NCI-H69 (cell line): ENCODE results near the gene PGAM1.
"Not testable (repeated sequence)": the region's sequence is repeated elsewhere in the genome, so short reads cannot be mapped to it uniquely, and the experiment has no call there.

Source experiments
- DNase-seq: peaks from one replicate; lab custom pipeline; 2025; lab: John Stamatoyannopoulos, UW

PGAM1 gene

DNA sequence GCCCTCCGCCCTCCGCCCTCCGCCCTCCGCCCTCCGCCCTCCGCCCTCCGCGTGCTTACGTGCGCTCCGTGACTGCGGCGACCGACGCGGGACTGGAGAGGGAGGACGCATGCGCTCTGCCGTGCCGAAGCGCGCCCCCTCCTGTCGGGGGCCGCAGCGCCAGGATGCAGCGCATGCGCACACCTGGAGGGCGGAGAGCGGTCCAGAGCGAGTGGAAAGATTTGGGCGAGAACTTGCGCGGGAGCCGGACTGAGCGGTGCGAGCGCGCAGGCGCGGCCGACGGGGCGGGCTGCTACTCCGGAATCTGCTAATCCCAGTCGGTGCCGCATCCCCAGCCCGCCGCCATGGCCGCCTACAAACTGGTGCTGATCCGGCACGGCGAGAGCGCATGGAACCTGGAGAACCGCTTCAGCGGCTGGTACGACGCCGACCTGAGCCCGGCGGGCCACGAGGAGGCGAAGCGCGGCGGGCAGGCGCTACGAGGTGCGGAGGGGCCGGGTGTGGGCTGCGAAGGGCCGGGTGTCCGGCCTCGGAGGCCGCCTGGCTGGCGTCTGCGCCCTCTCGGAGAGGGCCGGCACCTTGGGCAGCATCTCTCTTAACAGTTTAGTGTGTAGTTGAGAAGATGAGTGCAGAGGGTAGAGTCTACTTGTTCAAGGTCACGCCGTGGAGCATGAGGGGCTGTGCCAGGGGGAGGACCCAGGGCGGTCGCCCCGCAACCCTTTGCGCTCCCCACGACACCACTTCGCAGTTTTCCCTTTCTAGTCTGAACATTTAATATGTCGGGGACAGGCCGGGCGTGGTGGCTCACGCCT, at the start of gene PGAM1:
TSS of gene PGAM1 (plus strand) at position 228 of the 812 bp plus-strand sequence. CDS start at position 345, 117 bp downstream.
- DNase-seq, result peak; percentile 91

DNA sequence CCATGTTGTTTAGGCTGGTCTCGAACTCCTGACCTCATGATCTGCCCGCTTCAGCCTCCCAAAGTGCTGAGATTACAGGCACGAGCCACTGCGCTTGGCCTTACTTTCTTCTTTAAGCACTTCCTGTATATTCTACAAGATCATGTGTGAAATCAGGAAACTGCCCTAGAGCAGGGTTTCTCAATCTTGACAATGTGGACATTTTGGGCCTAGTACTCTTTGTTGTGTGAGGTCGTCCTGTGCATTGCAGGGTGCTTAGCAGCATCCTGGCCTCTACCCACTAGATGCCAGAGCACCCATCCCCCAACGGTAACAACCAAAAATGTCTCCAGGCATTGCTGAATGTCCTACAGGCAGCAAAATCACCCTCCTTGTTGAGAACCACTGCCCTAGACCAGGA, 49.6 kb upstream of the PGAM1 start:
- no peak for DNase-seq

DNA sequence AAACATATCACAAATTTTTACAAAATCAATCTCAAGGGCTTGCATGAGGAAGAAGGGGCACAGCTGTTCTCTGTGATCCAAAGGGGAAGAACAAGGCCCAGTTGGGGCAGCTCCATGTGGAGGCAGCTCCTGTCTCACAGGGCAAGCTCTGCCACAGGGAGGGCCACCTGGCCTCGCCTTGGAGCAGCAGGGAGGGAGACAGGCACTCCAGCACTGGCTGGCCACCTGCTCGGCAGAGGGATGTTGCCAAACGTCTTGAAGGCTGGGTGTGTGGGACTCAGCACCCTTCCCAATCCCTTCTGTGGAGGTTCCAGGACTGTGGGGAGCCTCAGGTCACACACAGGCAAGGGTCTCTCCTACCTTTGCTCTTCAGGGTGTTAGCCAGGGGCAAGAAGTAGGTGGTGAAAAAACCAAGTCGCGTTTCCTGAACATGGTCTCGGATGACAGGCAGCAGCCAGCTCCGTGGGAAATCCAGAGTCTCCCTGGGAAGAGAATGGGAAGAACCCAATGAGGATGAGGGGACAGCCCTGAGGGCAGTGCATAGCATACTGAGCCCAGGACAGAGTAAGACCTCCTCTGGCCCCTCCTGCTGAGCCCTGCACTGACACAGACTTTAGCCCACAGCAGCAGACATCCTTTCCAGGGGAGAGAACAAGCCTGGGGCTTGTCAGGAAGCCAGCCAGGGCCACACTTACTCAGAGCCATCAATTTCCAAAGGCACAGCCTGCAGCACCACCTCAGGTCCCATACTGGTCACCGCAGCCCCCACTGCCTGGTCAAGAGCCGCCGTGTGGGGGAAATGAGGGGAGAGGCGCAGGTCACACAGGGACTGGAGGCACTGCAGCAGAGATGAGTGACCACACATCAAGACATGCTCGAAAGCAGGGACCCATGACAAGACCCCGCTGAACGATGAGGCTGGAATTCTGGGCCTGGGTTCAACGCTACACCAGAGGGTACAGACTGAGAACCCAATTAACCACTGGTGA, 46.8 kb upstream of the PGAM1 start:
- DNase-seq, result no peak

DNA sequence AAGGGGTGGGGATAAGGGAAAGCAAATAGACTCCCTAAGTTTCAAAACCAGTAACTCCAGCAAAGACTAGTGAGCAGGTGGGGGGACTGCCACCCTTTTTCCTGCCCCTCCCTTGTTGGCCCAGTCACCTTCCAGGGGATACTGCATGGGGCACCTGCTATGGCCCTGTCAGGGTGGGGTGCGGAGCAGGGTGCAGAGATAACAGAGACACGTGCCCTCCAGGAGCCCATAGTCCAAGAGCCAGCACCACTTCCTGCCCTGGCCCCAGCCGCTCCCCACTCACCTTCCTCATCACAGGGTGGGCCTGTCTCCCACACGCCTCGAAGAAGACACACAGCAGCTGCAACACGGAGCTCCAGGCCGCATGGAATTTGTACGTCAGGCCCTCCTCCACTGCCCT, 45.5 kb upstream of the PGAM1 start:
- no peak for DNase-seq

DNA sequence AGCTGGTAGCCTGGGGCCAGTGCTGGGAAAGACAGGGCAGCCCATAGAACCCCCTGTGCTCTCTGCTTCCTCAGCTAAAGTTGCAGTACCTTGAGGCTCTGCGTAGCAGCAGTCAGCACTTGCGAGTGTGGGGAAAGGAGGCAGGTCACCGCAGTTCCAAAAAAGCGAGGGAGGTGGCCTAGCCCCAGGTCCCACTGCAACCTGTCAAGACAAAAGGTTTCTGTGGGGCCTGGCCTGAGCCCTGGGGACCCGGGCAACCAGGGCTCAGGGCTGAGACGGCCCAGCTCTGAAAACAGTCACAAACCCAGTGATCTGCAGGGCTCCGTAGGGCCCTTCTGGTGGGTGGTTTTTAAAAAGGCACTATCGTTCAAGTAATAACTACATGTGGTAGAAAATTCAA, 44.4 kb upstream of the PGAM1 start:
- DNase-seq, result no peak

DNA sequence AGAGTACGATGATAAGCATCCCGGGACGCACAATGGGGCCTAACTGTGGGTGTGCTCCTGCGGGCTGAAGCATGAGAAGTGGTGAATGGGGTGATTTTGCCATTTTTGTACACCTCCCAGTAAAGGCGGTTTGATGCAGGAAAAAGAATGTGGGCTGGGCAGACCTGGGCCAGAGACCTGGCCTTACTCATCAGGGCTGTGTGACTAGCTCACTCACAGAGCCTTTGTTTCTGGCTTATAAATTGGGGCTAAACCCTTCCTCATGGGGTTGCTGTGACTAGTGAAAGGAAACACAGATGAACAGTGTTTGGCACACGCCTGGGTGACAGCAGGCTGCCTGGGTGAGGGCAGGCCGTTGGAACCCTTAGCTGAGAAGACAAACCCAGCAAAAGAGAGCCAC, 42.8 kb upstream of the PGAM1 start:
- no peak for DNase-seq

DNA sequence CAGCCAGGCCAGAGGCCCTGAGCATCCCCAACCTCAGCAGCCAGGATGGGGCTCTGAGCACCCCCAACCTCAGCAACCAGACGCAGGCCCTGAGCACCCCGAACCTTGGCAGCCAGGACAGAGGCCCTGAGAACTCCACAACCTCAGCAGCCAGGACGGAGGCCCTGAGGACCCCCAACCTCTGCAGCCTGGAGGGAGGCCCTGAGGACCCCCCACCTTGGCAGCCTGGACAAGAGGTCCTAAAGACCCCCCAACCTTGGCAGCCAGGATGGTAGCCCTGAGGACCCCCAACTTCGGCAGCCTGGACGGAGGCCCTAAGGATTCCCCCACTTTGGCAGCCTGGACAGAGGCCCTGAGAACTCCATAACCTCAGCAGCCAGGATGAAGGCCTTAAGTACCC, 41.8 kb upstream of the PGAM1 start:
- DNase-seq, result no peak

DNA sequence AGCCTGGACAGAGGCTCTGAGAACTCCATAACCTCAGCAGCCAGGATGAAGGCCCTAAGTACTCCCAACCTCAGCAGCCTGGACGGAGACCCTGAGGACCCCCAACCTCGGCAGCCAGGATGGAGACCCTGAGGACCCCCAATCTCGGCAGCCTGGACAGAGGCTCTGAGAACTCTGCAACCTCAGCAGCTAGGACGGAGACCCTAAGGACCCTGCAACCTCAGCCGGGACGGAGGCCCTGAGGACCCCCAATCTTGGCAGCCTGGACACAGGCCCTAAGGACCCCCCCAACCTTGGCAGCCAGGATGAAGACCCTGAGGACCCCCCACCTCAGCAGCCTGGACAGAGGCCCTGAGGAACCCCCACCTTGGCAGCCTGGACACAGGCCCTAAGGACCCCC, 41.4 kb upstream of the PGAM1 start:
- no peak for DNase-seq

DNA sequence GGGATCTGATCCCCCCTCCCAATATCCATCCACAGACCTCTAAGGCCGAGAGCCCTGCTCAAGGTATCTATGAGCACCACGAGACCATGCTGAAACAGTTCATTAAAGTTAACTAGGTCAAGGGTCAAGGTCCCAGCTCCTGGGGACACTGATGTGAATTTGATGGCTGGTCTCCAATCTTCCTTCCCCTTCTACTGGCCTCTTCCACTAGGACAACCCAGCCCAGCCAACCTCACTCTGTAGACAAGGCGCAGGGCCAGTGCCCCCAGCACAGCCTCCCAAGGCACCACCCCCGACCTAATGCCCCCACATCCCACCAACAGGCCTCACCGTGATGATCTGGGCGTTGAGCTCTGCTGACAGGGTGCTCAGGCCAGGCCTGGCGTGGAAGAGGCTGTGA, 40.4 kb upstream of the PGAM1 start:
- no peak for DNase-seq

DNA sequence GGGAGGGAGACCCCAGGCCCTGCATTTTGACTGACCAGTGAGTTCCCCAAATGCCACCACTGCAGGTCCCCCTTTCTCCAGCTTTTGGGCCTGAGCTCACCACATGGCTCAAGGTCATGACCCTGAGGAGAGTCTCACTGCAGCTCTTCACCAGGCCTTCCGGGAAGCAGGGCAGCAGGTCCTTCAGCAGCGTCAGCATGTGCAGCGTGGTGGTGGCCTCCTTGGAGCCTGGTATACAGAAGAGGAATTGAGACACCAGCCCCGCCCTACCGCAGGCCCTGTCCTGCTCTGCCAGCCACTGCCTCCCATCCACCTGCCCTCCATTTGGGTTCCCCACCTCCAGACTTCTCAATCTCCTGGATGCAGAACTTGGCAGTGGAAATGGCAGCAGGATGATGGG, 37.8 kb upstream of the PGAM1 start:
- no peak for DNase-seq

DNA sequence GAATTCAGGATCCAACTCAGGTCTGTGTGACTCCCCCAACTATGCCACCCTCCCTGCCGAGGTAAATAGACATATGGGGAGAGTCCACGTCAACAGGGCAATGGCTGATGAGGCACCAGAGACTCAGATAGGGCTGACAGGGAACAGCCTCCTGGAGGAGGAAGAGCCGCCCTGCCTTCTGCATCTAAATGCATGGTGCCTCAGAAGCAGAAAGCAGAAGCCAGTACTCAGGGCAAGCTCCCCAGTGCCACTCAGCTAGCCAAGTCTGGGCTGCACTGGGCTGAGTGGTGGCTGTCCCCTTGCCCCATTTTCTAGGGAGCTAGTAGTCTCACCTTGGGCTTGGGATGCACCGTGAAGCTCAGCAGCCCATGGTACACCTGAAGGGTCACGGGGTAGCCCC, 35.9 kb upstream of the PGAM1 start:
- no peak for DNase-seq

DNA sequence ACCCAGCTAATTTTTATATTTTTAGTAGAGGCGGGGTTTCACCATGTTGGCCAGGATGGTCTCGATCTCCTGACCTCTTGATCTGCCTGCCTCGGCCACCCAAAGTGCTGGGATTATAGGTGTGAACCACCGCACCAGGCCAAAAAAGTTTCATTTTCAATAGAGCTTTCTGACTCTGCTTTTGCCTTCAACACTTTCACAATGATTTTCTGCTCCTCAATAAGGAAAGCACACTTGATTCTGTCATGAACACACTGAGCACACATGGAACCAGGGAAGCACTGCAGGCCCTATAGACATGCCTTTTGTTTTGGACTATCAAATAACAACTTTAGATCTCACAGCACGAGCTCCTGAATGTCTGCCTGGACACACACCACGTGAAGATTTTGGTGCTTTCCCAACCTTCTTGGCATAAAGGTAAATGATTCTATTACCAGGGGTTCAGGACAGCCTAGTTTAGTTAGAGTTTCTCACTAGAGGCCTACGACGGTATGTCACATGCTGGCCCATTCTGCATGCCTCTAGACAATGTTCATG, 32.9 kb upstream of the PGAM1 start:
- no peak for DNase-seq

DNA sequence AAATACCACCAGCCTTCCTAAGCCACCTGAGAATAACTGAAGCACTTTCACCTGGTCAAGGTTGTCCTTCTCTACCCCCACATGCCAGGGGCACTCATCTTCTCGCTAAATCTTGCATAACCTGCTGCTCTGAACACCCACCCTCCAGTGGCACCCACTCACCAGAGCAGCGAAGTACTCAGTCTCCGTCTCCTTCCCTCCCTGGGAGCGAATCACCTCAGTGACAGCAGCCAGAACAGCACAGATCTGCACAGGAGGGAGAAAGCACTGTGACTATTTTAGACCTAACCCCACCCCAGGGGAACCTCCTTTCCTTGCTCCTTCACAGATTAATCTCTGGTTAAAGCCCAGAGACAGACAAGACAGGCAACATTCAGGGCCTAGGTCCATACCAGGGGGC, 29.9 kb upstream of the PGAM1 start:
- no peak for DNase-seq

DNA sequence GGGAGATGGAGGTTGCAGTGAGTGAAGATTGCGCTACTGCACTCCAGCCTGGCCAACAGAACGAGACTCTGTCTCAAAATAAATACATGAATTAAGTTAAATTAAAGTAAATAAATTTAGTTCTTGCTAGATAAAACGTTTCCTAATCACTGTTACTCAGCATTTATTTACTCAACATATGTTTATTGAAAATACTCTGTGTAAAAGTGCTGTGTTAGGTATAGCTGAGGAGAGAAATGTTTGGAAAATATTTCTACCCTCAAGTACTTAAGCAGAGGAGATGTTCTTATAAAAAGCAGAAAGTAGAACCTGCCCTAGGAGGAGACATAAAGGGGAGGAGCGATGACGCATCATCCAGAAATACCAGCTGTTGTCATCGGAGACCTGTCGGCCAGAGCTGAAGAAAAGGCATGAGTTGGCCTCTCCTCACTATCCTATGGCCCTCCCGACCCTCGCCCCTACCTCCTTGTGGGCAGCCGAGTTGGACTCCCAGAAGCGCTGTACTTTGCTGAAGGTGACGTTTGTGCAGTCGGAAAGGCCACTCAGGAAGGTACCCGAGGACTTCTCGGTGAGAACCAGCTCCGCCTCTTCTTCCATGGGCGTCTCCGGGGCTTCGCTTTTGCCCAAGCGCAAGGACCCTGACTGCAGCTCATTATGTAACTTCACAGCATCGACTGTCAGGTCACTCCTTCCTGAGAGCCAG, 26.0 kb upstream of the PGAM1 start:
- DNase-seq, result peak; percentile 40

DNA sequence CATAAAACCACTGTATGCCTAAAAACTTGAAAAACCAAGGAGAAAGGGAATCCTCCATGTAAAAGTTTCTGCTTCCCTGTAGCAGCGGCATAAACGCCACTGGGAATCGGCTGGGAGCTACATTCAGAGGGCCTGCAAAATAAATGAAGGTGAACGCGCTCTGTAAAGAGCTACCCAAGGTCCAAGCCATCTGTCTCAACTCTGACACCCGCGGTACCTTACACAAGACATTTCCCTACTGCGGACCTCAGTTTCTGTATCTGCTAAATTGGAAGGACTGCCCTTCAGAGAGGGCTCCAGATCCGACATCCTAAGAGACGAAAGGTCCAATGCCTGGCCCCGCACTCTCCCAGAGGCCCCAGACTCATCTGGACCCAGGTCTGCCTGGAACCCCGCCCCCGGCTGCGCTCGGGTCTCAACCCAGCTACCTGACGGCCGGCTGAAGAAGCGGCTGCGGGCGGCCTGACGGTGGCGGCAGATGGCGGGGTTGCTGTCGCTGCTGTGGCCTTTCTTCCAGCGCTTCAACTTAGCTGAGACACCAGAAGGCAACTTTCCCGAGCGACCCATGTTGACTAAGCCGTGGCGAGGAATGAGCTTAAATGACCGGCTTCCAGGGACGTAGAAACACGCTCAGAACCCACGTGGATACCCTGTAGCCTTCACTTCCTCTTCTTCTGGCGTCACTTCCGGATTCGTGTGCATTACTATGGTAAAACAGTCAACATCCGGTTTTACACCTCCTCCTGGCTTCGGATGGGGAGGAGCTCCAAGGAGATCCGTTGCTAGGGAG, 25.1 kb upstream of the PGAM1 start, which contains the start of gene RRP12:
TSS of gene RRP12 (minus strand) at position 676 of the 790 bp plus-strand sequence. CDS start at position 567, 109 bp downstream.
- peak; percentile 96 for DNase-seq

DNA sequence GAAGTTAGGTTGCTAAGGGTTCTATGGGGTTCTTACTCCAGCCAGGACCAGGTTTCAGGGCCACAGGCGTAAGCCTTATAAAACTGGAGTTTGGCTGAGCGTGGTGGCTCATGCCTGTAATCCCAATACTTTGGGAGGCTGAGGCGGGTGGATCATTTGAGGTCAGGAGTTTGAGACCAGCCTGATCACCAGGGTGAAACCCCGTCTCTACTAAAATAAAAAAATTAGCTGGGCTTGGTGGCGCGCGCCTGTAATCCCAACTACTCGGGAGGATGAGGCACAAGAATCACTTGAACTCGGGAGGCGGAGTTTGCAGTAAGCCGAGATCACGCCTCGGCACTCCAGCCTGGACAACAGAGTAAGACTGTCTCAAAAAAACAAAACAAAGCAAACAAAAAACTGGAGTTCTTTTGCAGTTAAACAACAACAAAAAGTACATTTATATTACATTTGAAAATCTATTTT, 24.5 kb upstream of the PGAM1 start:
- no peak for DNase-seq

DNA sequence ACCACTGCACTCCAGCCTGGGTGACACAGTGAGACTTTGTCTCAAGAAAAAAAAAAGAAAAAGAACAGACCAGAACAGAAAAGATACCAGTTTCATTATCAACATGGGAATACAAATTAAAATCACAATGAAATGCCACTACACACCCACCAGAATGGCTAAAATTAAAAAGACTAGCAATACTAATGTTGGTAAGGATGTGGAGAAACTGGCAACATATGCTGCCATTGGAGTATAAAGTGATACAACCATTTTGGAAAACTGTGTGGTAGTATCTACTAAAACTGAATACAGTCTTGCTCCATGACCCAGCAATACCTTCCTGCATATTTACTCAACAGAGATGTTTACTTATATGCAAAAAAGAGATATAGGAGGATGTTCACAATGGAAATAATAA, 21.9 kb upstream of the PGAM1 start:
- no peak for DNase-seq

DNA sequence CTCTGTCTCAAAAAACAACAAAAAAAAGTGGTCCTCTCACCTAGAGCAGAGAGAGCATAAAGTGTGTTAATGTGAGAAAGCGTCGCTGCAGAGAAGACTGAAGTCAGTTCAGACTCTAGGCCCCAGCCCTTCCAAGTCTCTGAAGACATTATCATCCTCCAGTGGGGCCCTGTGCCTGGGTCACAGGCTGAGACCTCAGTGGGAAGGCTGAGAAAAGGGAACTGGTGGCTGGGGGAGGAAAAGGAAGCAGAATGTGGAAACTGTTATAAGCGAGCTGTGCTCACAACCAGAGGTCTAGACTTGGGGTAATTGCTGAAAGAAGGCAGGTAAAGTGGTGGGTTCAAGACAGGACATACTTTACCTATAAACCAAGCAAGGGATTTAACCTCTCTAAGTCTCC, 19.9 kb upstream of the PGAM1 start:
- no peak for DNase-seq

DNA sequence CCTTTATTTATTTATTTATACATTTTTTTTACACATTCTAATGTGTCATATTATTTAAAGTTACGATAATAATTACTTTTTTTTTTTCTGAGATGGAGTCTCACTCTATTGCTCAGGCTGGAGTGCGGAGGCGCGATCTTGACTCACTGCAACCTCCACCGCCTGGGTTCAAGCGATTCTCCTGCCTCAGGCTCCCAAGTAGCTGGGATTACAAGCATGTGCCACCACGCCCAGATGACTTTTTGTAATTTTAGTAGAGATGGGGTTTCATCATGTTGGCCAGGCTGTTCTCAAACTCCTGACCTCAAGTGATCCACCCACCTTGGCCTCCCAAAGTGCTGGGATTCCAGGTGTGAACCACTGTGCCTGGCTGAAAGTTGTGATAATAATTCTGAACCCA, 19.5 kb upstream of the PGAM1 start:
- DNase-seq, result not testable (repeated sequence)

DNA sequence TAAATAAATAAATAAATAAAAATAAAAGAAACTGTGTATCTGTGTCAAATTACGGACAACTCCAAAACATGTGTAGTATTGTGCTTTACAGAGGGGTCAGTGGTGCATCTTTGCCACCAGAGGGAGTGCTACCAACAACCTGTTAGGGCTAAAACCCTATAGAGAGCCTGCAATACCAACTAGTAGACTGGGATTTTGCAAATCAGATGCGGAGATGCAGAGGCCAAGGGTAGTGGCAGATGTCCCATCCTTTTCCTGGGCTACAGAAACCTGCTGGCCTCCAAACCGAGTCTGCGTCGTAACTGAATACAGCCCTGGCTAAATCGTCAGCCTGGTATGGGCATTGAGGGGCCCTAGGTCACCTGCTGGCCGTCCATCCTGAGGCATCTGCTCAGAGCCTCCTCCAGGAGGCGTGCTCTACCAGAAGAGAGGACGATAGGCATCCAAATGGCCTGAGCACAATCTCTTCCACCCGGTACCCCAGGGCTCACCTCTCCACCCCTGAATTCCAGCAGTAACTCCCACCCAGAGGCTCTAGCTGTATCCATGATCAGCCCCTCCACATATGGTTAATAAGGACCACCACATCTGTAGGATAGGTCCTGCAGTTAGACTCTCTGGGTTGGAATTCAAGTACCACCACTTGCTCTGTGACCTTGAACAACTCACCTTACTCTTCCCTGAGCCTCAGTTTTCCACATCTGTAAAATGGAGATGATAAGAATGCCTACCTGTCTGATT, 18.6 kb upstream of the PGAM1 start:
- peak; percentile 79 for DNase-seq

DNA sequence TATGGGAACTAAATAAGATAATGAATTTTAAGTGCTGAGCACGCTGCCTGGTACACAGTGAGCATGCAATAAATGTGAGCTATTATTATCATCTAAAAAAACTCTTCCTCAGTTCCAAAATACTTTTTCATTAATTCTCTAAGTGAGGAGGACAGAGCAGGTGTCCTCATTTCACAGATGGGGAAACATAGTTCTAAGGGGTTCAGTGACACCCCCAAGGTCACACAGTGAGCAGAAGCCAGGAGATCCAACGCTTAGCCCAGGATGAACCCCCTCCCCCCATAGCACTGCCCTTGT, 18.1 kb upstream of the PGAM1 start:
- DNase-seq, result no peak
